ENCODE results near the gene ASB11. TPM values are rescaled to one million over a fixed set of nuclear protein-coding genes. Genes with fewer than 3 reads are reported as not detected.
A peak's percentile ranks its signal among the peaks of the same experiment; 100 is the strongest.
"Not testable (repeated sequence)": the region's sequence is repeated elsewhere in the genome, so short reads cannot be mapped to it uniquely, and the experiment has no call there.

ASB11 gene
- total RNA-seq, 1 donor from 2014 or later = not detected

DNA sequence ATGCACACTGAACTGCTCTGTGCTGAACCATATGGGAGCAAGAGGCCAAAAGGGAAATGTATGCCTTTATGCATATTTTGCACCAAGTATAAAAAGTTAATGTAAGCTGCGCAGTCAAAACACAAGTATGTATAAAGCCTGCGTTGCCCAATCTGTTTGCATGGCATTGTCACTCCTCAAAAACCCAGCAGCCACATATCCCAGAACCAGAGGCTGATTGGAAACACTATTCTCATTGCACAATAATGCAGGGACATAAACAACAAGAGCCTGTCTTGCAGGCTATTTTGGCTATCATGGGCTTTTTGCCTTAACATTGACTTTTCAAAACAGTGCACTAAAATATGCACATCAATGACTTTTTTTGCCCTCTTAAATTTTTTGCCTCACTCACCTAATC lies 40.5 kb downstream of the ASB11 start:
- DNase-seq (ENCODE audit: low spot score, unreplicated experiment) = no peak
- Mint-ChIP-seq H3K4me3 (ENCODE audit: low read depth) (no peak overlapping the region), H3K27ac (no peak overlapping the region), H3K4me1 (ENCODE audit: low read depth) (peaks cover 6% of the 10 kb centered on the region), H3K36me3 (ENCODE audit: insufficient read depth) (no peaks in the 10 kb centered on the region), H3K27me3 (no peaks in the 10 kb centered on the region), H3K9me3 (ENCODE audit: low read depth) (peaks cover 4% of the 10 kb centered on the region)
- TF ChIP-seq, protein P1, sequence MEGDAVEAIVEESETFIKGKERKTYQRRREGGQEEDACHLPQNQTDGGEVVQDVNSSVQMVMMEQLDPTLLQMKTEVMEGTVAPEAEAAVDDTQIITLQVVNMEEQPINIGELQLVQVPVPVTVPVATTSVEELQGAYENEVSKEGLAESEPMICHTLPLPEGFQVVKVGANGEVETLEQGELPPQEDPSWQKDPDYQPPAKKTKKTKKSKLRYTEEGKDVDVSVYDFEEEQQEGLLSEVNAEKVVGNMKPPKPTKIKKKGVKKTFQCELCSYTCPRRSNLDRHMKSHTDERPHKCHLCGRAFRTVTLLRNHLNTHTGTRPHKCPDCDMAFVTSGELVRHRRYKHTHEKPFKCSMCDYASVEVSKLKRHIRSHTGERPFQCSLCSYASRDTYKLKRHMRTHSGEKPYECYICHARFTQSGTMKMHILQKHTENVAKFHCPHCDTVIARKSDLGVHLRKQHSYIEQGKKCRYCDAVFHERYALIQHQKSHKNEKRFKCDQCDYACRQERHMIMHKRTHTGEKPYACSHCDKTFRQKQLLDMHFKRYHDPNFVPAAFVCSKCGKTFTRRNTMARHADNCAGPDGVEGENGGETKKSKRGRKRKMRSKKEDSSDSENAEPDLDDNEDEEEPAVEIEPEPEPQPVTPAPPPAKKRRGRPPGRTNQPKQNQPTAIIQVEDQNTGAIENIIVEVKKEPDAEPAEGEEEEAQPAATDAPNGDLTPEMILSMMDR (IDR thresholded peaks at IDR 0.05; ENCODE audit: unreplicated experiment) = no peak

DNA sequence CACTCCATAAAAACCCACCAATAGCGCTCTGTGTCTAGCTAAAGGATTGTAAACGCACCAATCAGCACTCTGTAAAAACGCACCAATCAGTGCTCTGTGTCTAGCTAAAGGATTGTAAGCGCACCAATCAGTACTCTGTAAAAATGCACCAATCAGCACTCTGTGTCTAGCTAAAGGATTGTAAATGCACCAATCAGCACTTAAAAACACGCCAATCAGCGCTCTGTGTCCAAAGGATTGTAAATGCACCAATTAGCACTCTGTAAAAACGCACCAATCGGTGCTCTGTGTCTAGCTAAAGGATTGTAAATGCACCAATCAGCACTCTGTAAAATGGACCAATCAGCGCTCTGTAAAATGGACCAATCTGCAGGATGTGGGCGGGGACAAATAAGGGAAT lies 42.2 kb downstream of the ASB11 start:
- not testable (repeated sequence) for H3K27ac Mint-ChIP-seq; H3K36me3 Mint-ChIP-seq (ENCODE audit: insufficient read depth); DNase-seq (ENCODE audit: low spot score, unreplicated experiment); H3K4me3 Mint-ChIP-seq (ENCODE audit: low read depth); H3K27me3 Mint-ChIP-seq; H3K9me3 Mint-ChIP-seq (ENCODE audit: low read depth)
- peaks cover 12% of the 10 kb centered on the region for H3K4me1 Mint-ChIP-seq (ENCODE audit: low read depth)

DNA sequence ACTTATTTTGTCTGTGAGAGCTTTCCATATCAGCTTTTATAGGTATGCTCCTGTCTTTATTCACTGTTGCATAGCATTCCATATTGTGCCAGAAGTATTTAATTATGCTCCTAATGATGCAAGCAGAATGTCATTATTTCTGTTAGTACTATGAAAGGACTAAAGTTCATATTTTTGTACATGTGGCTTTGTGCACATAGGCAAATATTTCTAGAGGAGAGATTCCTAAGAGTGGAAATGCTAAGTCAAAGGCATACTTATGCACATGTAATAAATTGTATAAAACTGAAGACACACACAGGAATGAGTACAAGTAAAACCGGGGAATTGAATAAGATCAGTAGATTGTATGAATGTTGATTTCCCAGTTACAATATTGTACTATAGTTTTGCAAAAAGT lies 43.7 kb downstream of the ASB11 start:
- no peak overlapping the region for H3K4me3 Mint-ChIP-seq (ENCODE audit: low read depth)
- DNase-seq (ENCODE audit: low spot score, unreplicated experiment) = no peak
- H3K27ac Mint-ChIP-seq = no peak overlapping the region
- H3K36me3 Mint-ChIP-seq (ENCODE audit: insufficient read depth) = no peaks in the 10 kb centered on the region
- H3K27me3 Mint-ChIP-seq = no peaks in the 10 kb centered on the region
- TF ChIP-seq, protein P1 (IDR thresholded peaks at IDR 0.05; ENCODE audit: unreplicated experiment) = no peak
- peaks cover 6% of the 10 kb centered on the region for H3K9me3 Mint-ChIP-seq (ENCODE audit: low read depth)
- H3K4me1 Mint-ChIP-seq (ENCODE audit: low read depth) = peaks cover 12% of the 10 kb centered on the region

DNA sequence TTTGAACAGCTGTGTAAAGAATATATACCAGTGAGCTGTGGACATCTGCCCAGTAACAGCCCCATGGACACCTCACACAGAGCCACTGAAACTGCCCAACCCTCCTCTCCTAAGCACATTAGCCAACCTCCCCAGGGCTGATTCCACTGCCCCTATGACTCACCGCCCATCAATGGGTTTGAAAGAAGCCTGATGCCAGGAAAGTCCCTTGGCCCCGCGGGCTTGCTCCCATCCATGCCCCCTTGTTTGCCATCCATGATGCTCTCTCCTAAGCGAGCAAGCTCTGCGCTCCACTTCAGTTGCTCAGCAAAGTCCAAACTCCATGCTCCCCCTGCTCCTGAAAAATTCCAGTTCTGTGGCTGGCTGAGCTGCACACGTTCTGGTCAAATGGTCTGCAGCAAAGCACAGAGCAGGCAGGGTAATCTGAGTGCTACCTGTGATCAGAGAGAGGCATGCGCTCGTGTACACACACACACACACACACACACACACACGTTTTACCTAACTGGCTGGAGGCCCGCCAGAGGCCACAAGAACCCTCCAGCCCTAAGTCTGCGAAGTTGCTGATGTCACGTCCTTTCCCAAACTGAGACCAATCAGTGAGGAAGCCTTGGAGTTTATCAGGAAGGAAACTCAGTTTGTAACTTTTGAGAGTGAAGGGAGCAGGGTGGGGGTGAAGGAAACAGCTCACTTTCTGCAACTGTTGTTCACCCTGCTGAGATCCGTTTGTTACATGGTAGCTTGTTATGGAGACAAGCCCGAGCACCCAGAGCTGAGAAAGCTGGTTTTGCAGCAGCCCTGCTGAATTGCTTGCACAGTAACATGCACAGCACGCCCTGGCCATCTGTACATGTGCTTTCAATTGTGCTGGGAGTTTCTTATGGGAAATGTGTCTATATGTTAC lies 45.6 kb downstream of the ASB11 start, which contains the start of gene ASB9:
ASB9 (minus strand) TSS at position 466 of the 904 bp plus-strand sequence; CDS start at position 257, 209 bp downstream.
- Mint-ChIP-seq H3K36me3 (ENCODE audit: insufficient read depth) (no peaks in the 10 kb centered on the region), H3K9me3 (ENCODE audit: low read depth) (peaks cover 15% of the 10 kb centered on the region)

DNA sequence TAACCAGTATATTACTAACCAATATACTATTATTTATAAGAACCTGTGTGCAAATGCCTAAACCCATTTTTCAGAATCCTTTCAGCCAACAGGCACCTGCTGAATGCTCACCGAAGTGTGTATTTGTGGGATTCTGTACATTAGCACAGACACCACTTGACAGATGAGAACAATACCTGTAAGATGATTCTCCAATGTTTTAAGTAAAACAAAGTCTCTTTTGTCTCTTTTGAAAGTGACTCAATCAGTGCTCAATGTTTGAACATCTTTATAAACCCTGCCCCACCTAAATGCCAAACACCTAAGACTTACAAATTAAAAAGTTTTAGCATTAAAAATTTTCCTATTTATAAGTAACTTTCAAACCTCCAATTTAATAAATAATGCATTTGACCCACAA lies 46.3 kb downstream of the ASB11 start:
- Mint-ChIP-seq H3K4me3 (ENCODE audit: low read depth) (no peak overlapping the region), H3K9me3 (ENCODE audit: low read depth) (peaks cover 11% of the 10 kb centered on the region), H3K36me3 (ENCODE audit: insufficient read depth) (no peaks in the 10 kb centered on the region), H3K4me1 (ENCODE audit: low read depth) (peaks cover 12% of the 10 kb centered on the region), H3K27me3 (no peaks in the 10 kb centered on the region), H3K27ac (no peak overlapping the region)
- TF ChIP-seq, protein P1 (IDR thresholded peaks at IDR 0.05; ENCODE audit: unreplicated experiment) = no peak
- no peak for DNase-seq (ENCODE audit: low spot score, unreplicated experiment)

More for the DNA sequence above, 45.6 kb downstream of the ASB11 start, which contains the start of gene ASB9:
- Mint-ChIP-seq H3K27ac (peak within 1 kb of the TSS; percentile 84), H3K4me3 (ENCODE audit: low read depth) (peak within 1 kb of the TSS; percentile 49), H3K27me3 (no peaks in the 10 kb centered on the region), H3K4me1 (ENCODE audit: low read depth) (peaks cover 12% of the 10 kb centered on the region)
- peak; percentile 16 for DNase-seq (ENCODE audit: low spot score, unreplicated experiment)
- TF ChIP-seq, protein P1 (IDR thresholded peaks at IDR 0.05; ENCODE audit: unreplicated experiment) = no peak

Data from progenitor cell of endocrine pancreas (in vitro differentiated cells).